Panc1 (cell line): Measurements from ENCODE around the gene MFSD6.

Source experiments
- CTCF ChIP-seq: fragments of 450-650 bp; IDR thresholded peaks from 2 replicates; pipeline ENCODE4 v1.5.1; 2017; ENCODE audit warnings: mild to moderate bottlenecking
- POLR2AphosphoS5 ChIP-seq: IDR thresholded peaks from 2 replicates; pipeline ENCODE4 v1.6.1; 2012; ENCODE audit warnings: mild to moderate bottlenecking, low read depth, low read length, moderate library complexity
- SIN3A ChIP-seq: IDR thresholded peaks from 2 replicates; pipeline ENCODE4 v1.6.1; 2012; ENCODE audit warnings: low read depth, mild to moderate bottlenecking, low read length, moderate library complexity, borderline replicate concordance; ENCODE audit not compliant: insufficient read depth
- TCF7L2 ChIP-seq: IDR thresholded peaks from 2 replicates; pipeline ENCODE4 v1.6.1; 2011; ENCODE audit warnings: mild to moderate bottlenecking, low read depth, low read length, inconsistent platforms

GRCh38 chr2:190533968-190534309 is 125.8 kb downstream of the MFSD6 start:
- TF ChIP-seq CTCF (no peak), POLR2AphosphoS5 (no peak), SIN3A (no peak), TCF7L2 (no peak)
